Breast epithelium (tissue), 4 donors: Measurements from ENCODE around the gene LTO1. TPM values are rescaled to one million over a fixed set of nuclear protein-coding genes. Genes with fewer than 3 reads are reported as not detected.

Source experiments
- DNase-seq, 2 donors: peaks; one replicate each; pipeline ENCODE4 v3.0.0-alpha.2; 2019; ENCODE audit warnings: low spot score in 2 of 2
- H3K27ac ChIP-seq, 2 donors: fragments of 200-600 bp; sonication (generic) in 1 of 2; one replicate each; pipeline ENCODE4 v1.5.1; 2016 to 2019; ENCODE audit warnings: mild to moderate bottlenecking in 1 of 2
- H3K27me3 ChIP-seq, 2 donors: fragments of 200-600 bp; sonication (generic) in 1 of 2; one replicate each; pipeline versions ENCODE4 v1.5.1 to v1.6.0; 2017 to 2019; ENCODE audit warnings: control low read depth in 1 of 2, mild to moderate bottlenecking in 1 of 2
- H3K36me3 ChIP-seq: fragments of 200-600 bp; one replicate; pipeline ENCODE4 v1.5.1; 2019
- H3K4me1 ChIP-seq, 2 donors: fragments of 200-600 bp; sonication (generic); one replicate each; pipeline ENCODE4 v1.5.1; 2016 to 2019; ENCODE audit warnings: control low read depth in 1 of 2
- H3K4me3 ChIP-seq, 3 donors: fragments of 200-600 bp; sonication (generic); 1 replicate in 2 of 3; 2 replicates in 1 of 3; pipeline ENCODE4 v1.5.1; 2016 to 2019; ENCODE audit warnings: mild to moderate bottlenecking in 3 of 3, moderate library complexity in 2 of 3
- H3K9me3 ChIP-seq, 2 donors: fragments of 200-600 bp; sonication (generic) in 1 of 2; one replicate each; pipeline ENCODE4 v1.5.1; 2016 to 2019; ENCODE audit warnings: control low read depth in 1 of 2
- CTCF ChIP-seq, 3 donors: fragments of 450-650 bp; IDR thresholded peaks; one replicate each; pipeline ENCODE4 v1.5.1; 2016 to 2017; ENCODE audit warnings: antibody characterized with exemption in 3 of 3, mild to moderate bottlenecking in 3 of 3, moderate library complexity in 3 of 3
- POLR2A ChIP-seq: fragments of 450-650 bp; IDR thresholded peaks from one replicate; pipeline ENCODE4 v1.6.1; 2016; ENCODE audit warnings: antibody characterized with exemption, mild to moderate bottlenecking, moderate library complexity
- POLR2AphosphoS5 ChIP-seq, 3 donors: sonication (generic); formaldehyde crosslinking; IDR thresholded peaks; one replicate each; pipeline ENCODE4 v1.6.1; 2017; ENCODE audit warnings: antibody characterized with exemption in 3 of 3
- intact Hi-C: fragments of 100-400 bp; cut with DNase I; formaldehyde crosslinking; loops from one replicate; pipeline ENCODE4 v1.15.1; 2023; ENCODE audit warnings: low total_unique reads
- total RNA-seq, 3 donors: library from RNA; depleted of rRNA; stranded (reverse); fragments of >200 nt; gene quantifications; one replicate each; pipeline ENCODE4 v1.1.0, GENCODE V29; 2016

Gene LTO1
- total RNA-seq, 3 donors from 2014 or later, result 14.1 to 25.5 (median 18.7) TPM

- intact Hi-C loops, result no loop called here
- H3K36me3 ChIP-seq, result no peaks in the 10 kb centered on the region
- no peak overlapping the region for H3K4me3 ChIP-seq
- TF ChIP-seq POLR2A, result no peak
- TF ChIP-seq POLR2AphosphoS5 (IDR thresholded peaks at IDR 0.05), result no peak
- no peak for TF ChIP-seq CTCF (IDR thresholded peaks at IDR 0.05)
- H3K4me1 ChIP-seq, result no peaks in the 10 kb centered on the region
- no peak for DNase-seq
- no peaks in the 10 kb centered on the region for H3K9me3 ChIP-seq
- no peak overlapping the region for H3K27ac ChIP-seq
- no peaks in the 10 kb centered on the region for H3K27me3 ChIP-seq
Observed at GRCh38 chr11:69662806-69663205, 12.3 kb downstream of the LTO1 start.

- H3K4me3 ChIP-seq, result no peak overlapping the region
- TF ChIP-seq CTCF (IDR thresholded peaks at IDR 0.05) (no peak), POLR2AphosphoS5 (IDR thresholded peaks at IDR 0.05) (no peak), POLR2A (no peak)
- H3K4me1 ChIP-seq, result no peaks in the 10 kb centered on the region
- H3K27ac ChIP-seq, result no peak overlapping the region
- H3K36me3 ChIP-seq, result no peaks in the 10 kb centered on the region
- DNase-seq, result no peak
- H3K27me3 ChIP-seq, result no peaks in the 10 kb centered on the region
- no peaks in the 10 kb centered on the region for H3K9me3 ChIP-seq
- intact Hi-C loops, result no loop called here
Observed at GRCh38 chr11:69662021-69662698, 13.0 kb downstream of the LTO1 start.

GRCh38 chr11:69661413-69661715 lies 13.8 kb downstream of the LTO1 start:
- DNase-seq, result no peak
- intact Hi-C loops, result no loop called here
- no peak overlapping the region for H3K4me3 ChIP-seq
- no peaks in the 10 kb centered on the region for H3K9me3 ChIP-seq
- no peaks in the 10 kb centered on the region for H3K27me3 ChIP-seq
- no peak for TF ChIP-seq POLR2AphosphoS5 (IDR thresholded peaks at IDR 0.05)
- TF ChIP-seq CTCF (IDR thresholded peaks at IDR 0.05), result no peak
- H3K4me1 ChIP-seq, result no peaks in the 10 kb centered on the region
- H3K36me3 ChIP-seq, result no peaks in the 10 kb centered on the region
- no peak overlapping the region for H3K27ac ChIP-seq

GRCh38 chr11:69660001-69660500 lies 15.1 kb downstream of the LTO1 start:
- Histone ChIP-seq H3K36me3 (no peaks in the 10 kb centered on the region), H3K4me1 (no peaks in the 10 kb centered on the region), H3K27me3 (no peaks in the 10 kb centered on the region), H3K27ac (no peak overlapping the region), H3K4me3 (no peak overlapping the region), H3K9me3 (no peaks in the 10 kb centered on the region)
- no peak for DNase-seq
- intact Hi-C loops, result no loop called here
- TF ChIP-seq CTCF (IDR thresholded peaks at IDR 0.05) (no peak), POLR2A (no peak), POLR2AphosphoS5 (IDR thresholded peaks at IDR 0.05) (no peak)

- H3K36me3 ChIP-seq, result no peaks in the 10 kb centered on the region
- intact Hi-C loops, result loop anchor here (5.0 kb wide), 1 partner anchor 1087 kb away; no protein-coding TSS in a partner anchor
- no peak overlapping the region for H3K4me3 ChIP-seq
- H3K27me3 ChIP-seq, result no peaks in the 10 kb centered on the region
- no peak for DNase-seq
- TF ChIP-seq CTCF (IDR thresholded peaks at IDR 0.05) (no peak), POLR2AphosphoS5 (IDR thresholded peaks at IDR 0.05) (no peak), POLR2A (no peak)
- no peaks in the 10 kb centered on the region for H3K9me3 ChIP-seq
- no peaks in the 10 kb centered on the region for H3K4me1 ChIP-seq
- H3K27ac ChIP-seq, result no peak overlapping the region
Observed at GRCh38 chr11:69659591-69659990, 15.6 kb downstream of the LTO1 start.
